LNCaP clone FGC (cell line): ENCODE data around the gene MOGAT3.

Experiments used
- DNase-seq: peaks from one replicate; pipeline ENCODE4 v3.0.0-alpha.2; 2011; ENCODE audit warnings: low read depth
- H3K4me3 ChIP-seq: 2 replicates; pipeline ENCODE4 v1.5.1; 2011; ENCODE audit warnings: mild to moderate bottlenecking, low read depth, low read length, control low read depth
- TF ChIP-seq, protein P1 (sequence below): IDR thresholded peaks from 2 replicates; pipeline ENCODE4 v1.5.1; 2012; ENCODE audit warnings: mild to moderate bottlenecking; ENCODE audit not compliant: control insufficient read depth, insufficient read depth; ENCODE audit errors: extremely low read depth

Gene MOGAT3

GRCh38 chr7:101200862-101201599 is at the start of gene MOGAT3:
TSS of gene MOGAT3 (minus strand) at chr7:101201036. CDS start at chr7:101200854, 182 bp downstream.
- no peak for DNase-seq
- TF ChIP-seq, protein P1, sequence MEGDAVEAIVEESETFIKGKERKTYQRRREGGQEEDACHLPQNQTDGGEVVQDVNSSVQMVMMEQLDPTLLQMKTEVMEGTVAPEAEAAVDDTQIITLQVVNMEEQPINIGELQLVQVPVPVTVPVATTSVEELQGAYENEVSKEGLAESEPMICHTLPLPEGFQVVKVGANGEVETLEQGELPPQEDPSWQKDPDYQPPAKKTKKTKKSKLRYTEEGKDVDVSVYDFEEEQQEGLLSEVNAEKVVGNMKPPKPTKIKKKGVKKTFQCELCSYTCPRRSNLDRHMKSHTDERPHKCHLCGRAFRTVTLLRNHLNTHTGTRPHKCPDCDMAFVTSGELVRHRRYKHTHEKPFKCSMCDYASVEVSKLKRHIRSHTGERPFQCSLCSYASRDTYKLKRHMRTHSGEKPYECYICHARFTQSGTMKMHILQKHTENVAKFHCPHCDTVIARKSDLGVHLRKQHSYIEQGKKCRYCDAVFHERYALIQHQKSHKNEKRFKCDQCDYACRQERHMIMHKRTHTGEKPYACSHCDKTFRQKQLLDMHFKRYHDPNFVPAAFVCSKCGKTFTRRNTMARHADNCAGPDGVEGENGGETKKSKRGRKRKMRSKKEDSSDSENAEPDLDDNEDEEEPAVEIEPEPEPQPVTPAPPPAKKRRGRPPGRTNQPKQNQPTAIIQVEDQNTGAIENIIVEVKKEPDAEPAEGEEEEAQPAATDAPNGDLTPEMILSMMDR = no peak
- H3K4me3 ChIP-seq = no peak within 1 kb of the TSS

DNA sequence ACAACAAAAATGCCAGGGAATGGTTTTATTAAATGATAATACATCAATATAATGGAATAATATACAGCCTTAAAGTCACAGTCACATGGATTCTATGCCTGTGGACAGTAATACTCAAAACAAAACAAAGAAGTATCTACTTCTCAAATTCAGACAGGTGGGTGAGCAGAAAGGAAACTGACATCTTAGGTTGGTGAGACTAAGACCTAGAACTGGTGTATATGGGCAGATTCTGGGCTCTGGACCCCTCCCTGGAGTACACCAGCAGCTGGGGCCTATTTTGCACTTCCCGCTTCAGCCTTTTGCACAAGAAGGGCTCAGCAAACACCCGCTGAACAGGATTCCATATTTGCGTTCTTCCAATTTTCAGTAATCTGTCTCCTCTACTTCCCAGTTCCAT is 49.5 kb upstream of the MOGAT3 start:
- TF ChIP-seq, protein P1 = no peak
- H3K4me3 ChIP-seq = no peak overlapping the region
- DNase-seq = no peak

GRCh38 chr7:101248276-101248675 is 47.4 kb upstream of the MOGAT3 start:
- DNase-seq = no peak
- no peak overlapping the region for H3K4me3 ChIP-seq
- TF ChIP-seq, protein P1 = no peak

DNA sequence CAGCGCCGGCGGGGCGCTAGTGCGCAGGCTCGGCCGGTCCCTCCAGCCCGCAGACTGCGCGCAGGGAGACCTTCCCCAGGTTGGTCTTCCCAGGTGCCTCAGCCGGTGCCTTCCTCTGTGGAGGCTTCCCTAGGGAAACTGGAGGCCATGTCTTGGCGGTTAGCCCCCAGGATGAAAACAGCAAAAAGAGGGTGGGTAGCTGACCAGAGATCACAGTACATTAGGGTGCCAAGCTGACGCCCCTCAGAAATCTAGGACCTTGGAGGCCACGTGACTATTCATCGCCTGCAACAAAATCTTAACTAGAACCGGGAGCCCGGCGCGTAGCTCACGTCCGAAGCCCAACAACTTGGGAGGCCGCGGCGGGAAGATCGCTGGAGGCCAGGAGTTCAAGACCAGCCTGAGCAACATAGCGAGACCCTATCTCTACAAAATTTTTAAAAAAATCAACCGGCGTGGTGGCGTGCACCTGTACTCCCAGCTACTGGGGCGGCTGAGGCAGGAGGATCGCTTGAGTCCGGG is 44.4 kb upstream of the MOGAT3 start:
- no peak for DNase-seq
- TF ChIP-seq, protein P1 = 0 out of 2 replicates have a peak, but pooled peaks have one; percentile 1
- peak overlapping the region; percentile 98 for H3K4me3 ChIP-seq

- DNase-seq = peak; percentile 66
- H3K4me3 ChIP-seq = peak within 1 kb of the TSS; percentile 98
- TF ChIP-seq, protein P1 = peak; percentile 93
These were observed 43.7 kb upstream of the MOGAT3 start, which contains the start of gene FIS1 for GRCh38 chr7:101244375-101245146. TSS of gene FIS1 (minus strand) at chr7:101245081. CDS start at chr7:101245004, 77 bp downstream.

DNA sequence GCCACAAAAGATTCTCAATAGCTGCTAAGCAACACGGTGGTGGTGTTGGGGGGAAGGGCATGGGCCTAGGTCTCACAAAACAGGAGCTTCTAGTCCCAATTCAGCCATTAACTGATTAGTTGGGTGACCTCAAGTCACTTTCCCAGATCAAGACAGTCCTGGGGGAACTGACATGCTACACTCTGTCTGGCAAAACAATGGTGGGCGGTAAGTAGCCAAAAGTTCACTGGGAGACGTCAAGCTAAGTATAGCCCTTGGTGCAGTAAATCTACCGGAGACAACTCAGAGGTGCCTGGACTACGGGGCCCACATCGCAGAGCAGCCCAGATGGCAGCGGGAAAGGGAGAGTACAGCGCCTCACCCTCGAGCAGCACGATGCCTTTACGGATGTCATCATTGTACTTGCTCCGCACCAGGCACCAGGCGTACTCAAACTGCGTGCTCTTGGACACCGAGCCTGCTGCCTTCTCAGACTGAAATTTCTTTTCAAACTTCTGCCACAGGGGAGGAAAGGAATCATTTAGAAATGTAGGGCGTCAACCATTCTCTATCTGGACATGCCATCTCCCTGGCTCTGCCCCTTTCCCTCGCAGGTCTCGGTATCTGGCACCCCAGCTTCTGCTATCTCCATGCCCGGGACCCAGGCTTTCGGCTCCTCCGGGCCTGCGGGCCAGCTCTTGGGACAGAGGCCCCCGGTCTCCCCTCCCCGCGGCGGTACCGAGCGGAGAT is 43.0 kb upstream of the MOGAT3 start:
- DNase-seq = no peak
- TF ChIP-seq, protein P1 = no peak
- H3K4me3 ChIP-seq = peak overlapping the region; percentile 98
